ACC112 (cell line): Measurements from ENCODE around the gene TMPRSS5.

ENCODE experiments used
- H2AFZ ChIP-seq: fragments of 200-600 bp; sonication (generic); one replicate; pipeline ENCODE4 v1.6.0; 2017; ENCODE audit warnings: antibody characterized with exemption, low read length; ENCODE audit not compliant: unreplicated experiment
- H3K27ac ChIP-seq: fragments of 200-600 bp; sonication (generic); 2 replicates; pipeline ENCODE4 v1.5.1; 2014; ENCODE audit warnings: low read depth, mild to moderate bottlenecking, antibody characterized with exemption, low read length, moderate library complexity
- H3K27me3 ChIP-seq: fragments of 200-600 bp; sonication (generic); 2 replicates; pipeline ENCODE4 v1.6.1; 2014; ENCODE audit warnings: mild to moderate bottlenecking, antibody characterized with exemption, low read length, moderate library complexity, mixed read lengths; ENCODE audit not compliant: insufficient read depth
- H3K36me3 ChIP-seq: fragments of 200-600 bp; sonication (generic); 2 replicates; pipeline ENCODE4 v1.6.1; 2016; ENCODE audit warnings: mild to moderate bottlenecking, antibody characterized with exemption, low read length, moderate library complexity, mixed read lengths; ENCODE audit not compliant: insufficient read depth
- H3K4me1 ChIP-seq: fragments of 200-600 bp; sonication (generic); one replicate; pipeline ENCODE4 v1.6.1; 2016; ENCODE audit warnings: low read length, mixed read lengths; ENCODE audit not compliant: insufficient read depth, unreplicated experiment, control insufficient read depth
- H3K4me3 ChIP-seq: fragments of 200-600 bp; sonication (generic); 2 replicates; pipeline ENCODE4 v1.5.1; 2014; ENCODE audit warnings: mild to moderate bottlenecking, low read depth, low read length
- H3K79me2 ChIP-seq: fragments of 200-600 bp; sonication (generic); one replicate; pipeline ENCODE4 v1.6.0; 2016; ENCODE audit warnings: low read length; ENCODE audit not compliant: control insufficient read depth, unreplicated experiment, insufficient read depth

Gene TMPRSS5

DNA sequence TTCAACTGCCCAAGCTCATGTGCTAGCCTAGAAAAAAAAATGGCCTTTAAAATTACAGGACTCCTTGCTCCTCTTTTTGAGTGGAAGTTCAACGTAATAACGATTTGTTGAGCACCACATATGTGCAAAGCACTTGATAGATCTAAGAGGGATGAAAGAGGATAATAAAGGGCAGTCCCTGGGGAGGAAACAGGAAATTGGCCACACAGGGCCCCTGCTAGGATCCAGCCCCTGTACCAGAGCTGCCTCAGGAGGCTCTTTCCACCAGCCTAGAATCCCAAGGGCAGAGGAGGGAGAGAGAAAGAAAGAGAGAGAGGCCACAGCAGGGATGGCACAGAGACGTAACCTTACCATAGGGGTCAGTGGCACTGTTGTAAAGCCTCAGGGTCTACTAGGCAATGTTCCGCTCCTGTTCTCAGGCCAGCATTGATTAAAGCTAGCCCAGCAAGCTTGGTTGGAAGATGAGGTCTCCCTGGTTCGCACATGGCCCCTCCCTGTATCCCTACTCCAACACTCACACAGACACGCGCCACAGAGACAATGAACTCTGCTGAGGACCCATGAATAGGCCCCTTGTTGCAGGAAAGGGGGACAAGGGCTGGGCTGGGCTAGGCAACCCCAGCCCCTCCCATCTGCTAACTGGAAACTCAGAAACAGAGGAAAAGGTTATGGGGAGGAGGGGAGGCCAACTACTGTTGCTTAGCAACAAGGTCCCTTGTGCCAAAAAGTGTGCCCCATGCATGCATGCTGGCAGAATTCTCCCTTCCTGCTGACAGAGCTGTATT is at the start of gene TMPRSS5:
Gene TMPRSS5, minus strand, starts transcription at position 438 of the 785 bp plus-strand sequence. Its CDS starts 84 bp downstream, at position 354.
- Histone ChIP-seq H3K4me3 (no peak within 1 kb of the TSS), H3K36me3 (no peaks in the 10 kb centered on the region)

GRCh38 chr11:113752932-113753331 is 46.8 kb upstream of the TMPRSS5 start:
- Histone ChIP-seq H3K27me3 (no peaks in the 10 kb centered on the region), H3K79me2 (no peaks in the 10 kb centered on the region), H3K36me3 (peaks cover 33% of the 10 kb centered on the region; the same call in 1 of the 2 replicates), H3K27ac (no peak overlapping the region), H2AFZ (no peak overlapping the region), H3K4me3 (no peak overlapping the region), H3K4me1 (no peaks in the 10 kb centered on the region)

More for the DNA sequence above, at the start of gene TMPRSS5:
- Histone ChIP-seq H3K4me1 (no peaks in the 10 kb centered on the region), H3K27ac (no peak within 1 kb of the TSS), H2AFZ (no peak within 1 kb of the TSS), H3K27me3 (no peaks in the 10 kb centered on the region), H3K79me2 (no peaks in the 10 kb centered on the region)

- Histone ChIP-seq H3K4me3 (no peak overlapping the region), H2AFZ (no peak overlapping the region), H3K79me2 (no peaks in the 10 kb centered on the region), H3K27ac (no peak overlapping the region), H3K27me3 (no peaks in the 10 kb centered on the region), H3K4me1 (no peaks in the 10 kb centered on the region), H3K36me3 (peaks cover 35% of the 10 kb centered on the region)
These were observed 30.2 kb upstream of the TMPRSS5 start for GRCh38 chr11:113736323-113736722.

DNA sequence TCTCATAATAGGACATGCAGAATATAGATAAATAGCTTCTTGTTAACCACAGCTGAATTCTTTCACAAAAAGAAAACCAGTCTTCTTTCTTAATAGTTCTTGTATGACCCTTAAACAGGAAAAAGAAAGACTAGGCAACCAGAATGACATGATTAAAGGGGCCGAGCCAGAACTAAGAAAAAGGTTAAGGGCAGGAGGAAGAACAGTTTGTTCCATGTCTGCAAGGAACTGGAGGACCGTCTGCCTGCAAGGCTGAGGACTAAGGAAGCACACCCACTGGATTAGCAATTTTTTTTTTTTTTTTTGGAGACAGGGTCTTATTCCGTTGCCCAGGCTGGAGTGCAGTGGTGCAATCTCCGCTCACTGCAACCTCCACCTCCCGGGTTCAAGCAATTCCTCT is 26.0 kb upstream of the TMPRSS5 start:
- H3K27me3 ChIP-seq: no peaks in the 10 kb centered on the region
- no peak overlapping the region for H2AFZ ChIP-seq
- no peak overlapping the region for H3K27ac ChIP-seq
- H3K4me3 ChIP-seq: no peak overlapping the region
- H3K79me2 ChIP-seq: no peaks in the 10 kb centered on the region
- H3K4me1 ChIP-seq: peaks cover 20% of the 10 kb centered on the region
- H3K36me3 ChIP-seq: peaks cover 14% of the 10 kb centered on the region

DNA sequence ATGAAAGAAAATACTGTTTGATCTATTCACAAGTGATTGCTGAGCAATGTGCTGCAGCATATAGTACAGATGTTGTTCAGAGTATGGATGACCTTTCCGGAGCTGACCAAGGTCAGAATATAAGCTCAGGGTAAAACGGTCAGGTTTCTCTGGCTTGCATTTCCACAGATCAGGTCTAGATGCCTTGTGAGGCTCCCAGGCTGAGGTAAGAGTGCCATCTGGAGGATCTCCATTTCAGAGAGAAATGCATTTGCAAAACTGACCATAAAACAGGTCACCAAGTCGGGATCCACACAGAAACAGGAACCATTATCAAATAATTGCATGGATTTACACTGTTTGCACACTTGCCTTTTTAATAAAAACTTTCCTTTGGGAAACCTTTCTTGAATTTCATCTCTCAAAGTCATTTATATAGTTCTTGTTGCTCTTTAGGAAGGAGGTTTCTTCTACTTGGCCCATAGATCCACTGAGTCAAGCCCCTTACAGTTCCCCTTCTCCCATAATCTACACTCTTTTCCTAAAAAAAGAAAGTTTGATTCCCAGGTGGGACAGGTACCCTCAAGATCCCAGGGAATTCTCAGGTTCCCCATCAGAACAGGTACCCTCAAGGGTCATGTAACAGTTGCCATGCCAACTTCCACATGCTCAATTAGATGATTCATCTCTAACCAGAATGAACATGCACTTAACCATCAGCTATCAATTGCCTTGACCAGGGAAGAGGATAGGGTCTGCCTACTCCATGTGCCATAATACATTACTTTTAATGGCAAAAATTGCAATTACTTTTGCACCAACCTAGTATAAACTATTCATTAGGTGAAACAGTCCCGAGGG is 25.0 kb upstream of the TMPRSS5 start:
- Histone ChIP-seq H3K27me3 (no peaks in the 10 kb centered on the region), H3K4me1 (peaks cover 20% of the 10 kb centered on the region), H3K27ac (no peak overlapping the region), H2AFZ (no peak overlapping the region), H3K4me3 (no peak overlapping the region), H3K36me3 (0 out of 2 replicates have a peak, but pooled peaks cover 4% of the 10 kb centered on the region), H3K79me2 (no peaks in the 10 kb centered on the region)

- H3K79me2 ChIP-seq: no peaks in the 10 kb centered on the region
- no peaks in the 10 kb centered on the region for H3K27me3 ChIP-seq
- 0 out of 2 replicates have a peak, but pooled peaks cover 4% of the 10 kb centered on the region for H3K36me3 ChIP-seq
- no peak overlapping the region for H3K27ac ChIP-seq
- H3K4me3 ChIP-seq: no peak overlapping the region
- H3K4me1 ChIP-seq: peaks cover 20% of the 10 kb centered on the region
- H2AFZ ChIP-seq: no peak overlapping the region
These were observed 23.3 kb upstream of the TMPRSS5 start for GRCh38 chr11:113729456-113729855.

DNA sequence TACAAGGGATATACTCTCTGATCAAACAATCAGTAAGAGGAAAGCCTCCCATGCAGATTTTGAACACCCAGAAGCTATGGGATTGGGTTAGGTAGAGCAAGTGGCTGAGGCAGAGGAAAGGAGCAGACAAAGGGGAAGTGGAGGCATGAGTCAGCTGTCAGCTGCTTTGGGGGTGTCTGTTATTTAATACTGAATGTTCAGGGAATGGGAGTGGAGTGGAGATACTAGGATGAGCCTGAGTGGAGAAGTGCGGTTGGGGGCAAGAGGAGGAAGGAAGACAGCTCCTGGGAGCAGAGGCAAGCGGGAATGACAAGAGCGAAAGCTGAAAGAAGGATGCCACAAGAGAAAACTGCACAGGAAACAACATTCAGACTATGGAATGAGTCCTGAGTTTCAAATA is 22.7 kb upstream of the TMPRSS5 start:
- Histone ChIP-seq H3K27ac (no peak overlapping the region), H3K27me3 (no peaks in the 10 kb centered on the region), H3K36me3 (0 out of 2 replicates have a peak, but pooled peaks cover 4% of the 10 kb centered on the region), H2AFZ (no peak overlapping the region), H3K4me3 (no peak overlapping the region), H3K79me2 (no peaks in the 10 kb centered on the region), H3K4me1 (peaks cover 20% of the 10 kb centered on the region)

GRCh38 chr11:113725913-113726312 is 19.8 kb upstream of the TMPRSS5 start:
- Histone ChIP-seq H3K27me3 (no peaks in the 10 kb centered on the region), H3K36me3 (no peaks in the 10 kb centered on the region), H3K27ac (no peak overlapping the region), H3K79me2 (no peaks in the 10 kb centered on the region), H3K4me3 (no peak overlapping the region), H3K4me1 (peaks cover 20% of the 10 kb centered on the region), H2AFZ (no peak overlapping the region)

DNA sequence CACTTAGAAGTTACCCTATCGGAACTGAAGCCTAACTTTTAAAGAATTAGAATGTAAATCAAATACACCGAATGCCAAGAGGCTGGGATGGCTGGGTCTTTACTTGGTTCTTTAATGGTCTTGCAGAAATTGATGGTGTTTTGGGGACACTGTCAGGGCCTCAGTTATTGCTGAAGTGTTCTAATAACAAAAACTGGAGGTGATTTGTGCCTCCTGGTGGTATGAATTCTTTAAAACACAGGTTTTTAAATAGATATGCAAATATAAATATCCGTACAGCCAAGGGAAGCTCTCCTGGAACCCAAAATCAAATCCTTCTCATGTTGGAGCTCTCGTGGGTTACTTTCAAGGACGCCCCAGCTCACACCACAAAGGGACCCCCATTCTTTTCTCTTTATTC is 19.3 kb upstream of the TMPRSS5 start:
- Histone ChIP-seq H3K36me3 (no peaks in the 10 kb centered on the region), H3K4me3 (no peak overlapping the region), H3K27ac (no peak overlapping the region), H3K27me3 (no peaks in the 10 kb centered on the region), H2AFZ (no peak overlapping the region), H3K79me2 (no peaks in the 10 kb centered on the region), H3K4me1 (peaks cover 19% of the 10 kb centered on the region)

DNA sequence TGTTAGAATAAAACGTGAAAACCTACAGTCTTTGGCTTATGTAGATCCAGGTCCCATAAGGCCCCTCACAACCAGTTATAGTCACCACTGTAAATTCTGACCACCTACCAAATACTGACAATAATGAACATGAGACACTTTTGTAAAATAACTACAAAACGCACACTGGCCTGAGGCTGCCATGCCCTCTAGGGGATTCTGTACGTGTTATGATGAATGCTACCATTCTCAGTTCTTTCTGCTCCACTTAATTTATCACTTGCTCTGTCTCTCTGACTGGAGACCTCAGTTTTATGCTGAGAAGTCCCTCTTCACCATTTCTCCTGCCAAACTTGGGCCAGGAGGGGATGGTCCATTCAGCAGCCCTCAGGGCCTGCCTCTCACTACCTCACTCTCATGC is 18.7 kb upstream of the TMPRSS5 start:
- no peaks in the 10 kb centered on the region for H3K36me3 ChIP-seq
- H2AFZ ChIP-seq: no peak overlapping the region
- no peaks in the 10 kb centered on the region for H3K79me2 ChIP-seq
- H3K27ac ChIP-seq: no peak overlapping the region
- H3K4me1 ChIP-seq: peaks cover 12% of the 10 kb centered on the region
- no peaks in the 10 kb centered on the region for H3K27me3 ChIP-seq
- H3K4me3 ChIP-seq: no peak overlapping the region
